ENCODE measurements around the gene WFIKKN2. TPM values are rescaled to one million over a fixed set of nuclear protein-coding genes. Genes with fewer than 3 reads are reported as not detected.

Gene WFIKKN2
- total and polyA plus RNA-seq, 4 donors = 0.01 to 0.31 (median 0.13) TPM

DNA sequence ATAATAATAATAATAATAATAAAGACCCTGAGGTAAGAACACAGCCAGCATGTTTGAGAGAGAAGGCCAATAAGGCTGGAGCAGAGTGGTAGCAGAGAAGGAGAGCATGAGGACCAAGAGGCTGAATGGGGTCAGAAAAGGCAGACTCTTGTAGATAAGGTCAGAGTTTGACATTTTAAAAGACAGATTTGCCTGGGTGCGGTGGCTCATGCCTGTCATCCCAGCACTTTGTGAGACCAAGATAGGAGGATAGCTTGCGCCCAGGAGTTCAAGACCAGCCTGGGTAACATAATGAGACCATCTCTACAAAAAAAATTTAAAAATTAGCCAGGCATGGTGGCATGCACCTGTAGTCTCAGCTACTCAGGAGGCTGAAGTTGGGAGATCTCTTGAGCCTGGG lies 11.0 kb upstream of the WFIKKN2 start:
- H3K9me3 ChIP-seq (ENCODE audit: control insufficient read depth in 4 of 4, insufficient read depth in 3 of 4, low read length in 3 of 4) = no peaks in the 10 kb centered on the region
- TF ChIP-seq, protein P1, sequence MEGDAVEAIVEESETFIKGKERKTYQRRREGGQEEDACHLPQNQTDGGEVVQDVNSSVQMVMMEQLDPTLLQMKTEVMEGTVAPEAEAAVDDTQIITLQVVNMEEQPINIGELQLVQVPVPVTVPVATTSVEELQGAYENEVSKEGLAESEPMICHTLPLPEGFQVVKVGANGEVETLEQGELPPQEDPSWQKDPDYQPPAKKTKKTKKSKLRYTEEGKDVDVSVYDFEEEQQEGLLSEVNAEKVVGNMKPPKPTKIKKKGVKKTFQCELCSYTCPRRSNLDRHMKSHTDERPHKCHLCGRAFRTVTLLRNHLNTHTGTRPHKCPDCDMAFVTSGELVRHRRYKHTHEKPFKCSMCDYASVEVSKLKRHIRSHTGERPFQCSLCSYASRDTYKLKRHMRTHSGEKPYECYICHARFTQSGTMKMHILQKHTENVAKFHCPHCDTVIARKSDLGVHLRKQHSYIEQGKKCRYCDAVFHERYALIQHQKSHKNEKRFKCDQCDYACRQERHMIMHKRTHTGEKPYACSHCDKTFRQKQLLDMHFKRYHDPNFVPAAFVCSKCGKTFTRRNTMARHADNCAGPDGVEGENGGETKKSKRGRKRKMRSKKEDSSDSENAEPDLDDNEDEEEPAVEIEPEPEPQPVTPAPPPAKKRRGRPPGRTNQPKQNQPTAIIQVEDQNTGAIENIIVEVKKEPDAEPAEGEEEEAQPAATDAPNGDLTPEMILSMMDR (IDR thresholded peaks at IDR 0.05; ENCODE audit: control extremely low read depth, extremely low read depth) = no peak
- peaks cover 0 to 4% (median 0%) of the 10 kb centered on the region in 5 donors for H3K4me1 ChIP-seq (ENCODE audit: control insufficient read depth in 5 of 5, insufficient read depth in 5 of 5, low read length in 5 of 5)
- ATAC-seq (ENCODE audit: insufficient read depth, low FRiP score) (no peak), DNase-seq (no peak)
- no peaks in the 10 kb centered on the region for H3K36me3 ChIP-seq (ENCODE audit: control insufficient read depth in 4 of 4, insufficient read depth in 4 of 4, low read length in 4 of 4)
- H3K4me3 ChIP-seq = no peak overlapping the region
- no peak overlapping the region for H3K9ac ChIP-seq (ENCODE audit: insufficient read depth in 1 of 2, low read length in 2 of 2)
- WGBS, 2 donors = 91 to 95% methylated on average over 2 of the region's 2 CpGs
- no peak overlapping the region for H3K27ac ChIP-seq (ENCODE audit: low read depth in 1 of 2, low read length in 1 of 2)
- H3K27me3 ChIP-seq (ENCODE audit: control insufficient read depth in 3 of 3, insufficient read depth in 3 of 3, low read length in 2 of 3) = no peaks in the 10 kb centered on the region

- H3K27me3 ChIP-seq (ENCODE audit: control insufficient read depth in 3 of 3, insufficient read depth in 3 of 3, low read length in 2 of 3) = no peaks in the 10 kb centered on the region
- TF ChIP-seq, protein P1 (IDR thresholded peaks at IDR 0.05; ENCODE audit: control extremely low read depth, extremely low read depth) = no peak
- ATAC-seq (ENCODE audit: insufficient read depth, low FRiP score) (no peak), DNase-seq (no peak)
- H3K36me3 ChIP-seq (ENCODE audit: control insufficient read depth in 4 of 4, insufficient read depth in 4 of 4, low read length in 4 of 4) = no peaks in the 10 kb centered on the region
- no peak overlapping the region for H3K27ac ChIP-seq (ENCODE audit: low read depth in 1 of 2, low read length in 1 of 2)
- H3K9ac ChIP-seq (ENCODE audit: insufficient read depth in 1 of 2, low read length in 2 of 2) = no peak overlapping the region
- peaks cover 0 to 7% (median 1%) of the 10 kb centered on the region in 5 donors for H3K4me1 ChIP-seq (ENCODE audit: control insufficient read depth in 5 of 5, insufficient read depth in 5 of 5, low read length in 5 of 5)
- no peaks in the 10 kb centered on the region for H3K9me3 ChIP-seq (ENCODE audit: control insufficient read depth in 4 of 4, insufficient read depth in 3 of 4, low read length in 3 of 4)
- no peak overlapping the region for H3K4me3 ChIP-seq
These were observed 10.2 kb upstream of the WFIKKN2 start for GRCh38 chr17:50825188-50825587.

DNA sequence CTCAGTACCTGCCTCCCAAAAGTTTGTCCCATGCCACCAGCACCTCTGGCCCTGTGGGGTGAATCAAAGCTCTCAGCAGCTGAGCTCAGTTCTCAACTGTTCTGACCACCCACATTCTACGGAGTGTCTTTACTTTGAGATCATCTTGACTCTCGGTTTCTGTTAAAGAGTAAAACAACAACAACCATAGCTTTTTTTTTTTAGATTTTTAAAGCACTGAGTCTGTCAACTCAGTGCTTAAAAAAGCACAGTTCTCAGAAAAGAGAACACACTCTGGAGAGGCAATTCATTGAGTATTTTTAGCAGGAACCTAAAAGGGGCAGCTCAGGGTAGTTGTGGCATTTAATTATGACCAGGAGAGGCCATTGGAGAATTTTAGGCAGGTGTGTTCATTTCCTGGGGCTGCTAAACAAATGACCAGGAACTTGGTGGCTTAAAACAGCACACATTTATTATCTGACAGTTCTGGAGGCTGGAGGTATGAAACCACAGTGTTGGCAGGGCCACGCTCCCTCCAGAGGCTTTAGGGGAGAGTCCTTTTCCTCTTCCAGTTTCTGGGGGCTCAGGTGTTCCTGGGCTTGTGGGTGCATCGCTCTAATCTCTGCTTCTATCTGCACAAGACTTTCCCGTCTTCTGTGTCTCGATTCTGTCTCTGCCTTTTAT lies 6.7 kb upstream of the WFIKKN2 start:
- WGBS, 2 donors = 53 to 70% methylated on average over 6 of the region's 6 CpGs

More for the DNA sequence above, 6.7 kb upstream of the WFIKKN2 start:
- peaks cover 0 to 28% (median 4%) of the 10 kb centered on the region in 5 donors for H3K4me1 ChIP-seq (ENCODE audit: control insufficient read depth in 5 of 5, insufficient read depth in 5 of 5, low read length in 5 of 5)
- H3K27ac ChIP-seq (ENCODE audit: low read depth in 1 of 2, low read length in 1 of 2) = no peak overlapping the region
- no peaks in the 10 kb centered on the region for H3K27me3 ChIP-seq (ENCODE audit: control insufficient read depth in 3 of 3, insufficient read depth in 3 of 3, low read length in 2 of 3)
- ATAC-seq (ENCODE audit: insufficient read depth, low FRiP score) (no peak), DNase-seq (no peak)
- H3K9me3 ChIP-seq (ENCODE audit: control insufficient read depth in 4 of 4, insufficient read depth in 3 of 4, low read length in 3 of 4) = no peaks in the 10 kb centered on the region
- H3K4me3 ChIP-seq = no peak overlapping the region
- H3K36me3 ChIP-seq (ENCODE audit: control insufficient read depth in 4 of 4, insufficient read depth in 4 of 4, low read length in 4 of 4) = no peaks in the 10 kb centered on the region
- TF ChIP-seq, protein P1 (IDR thresholded peaks at IDR 0.05; ENCODE audit: control extremely low read depth, extremely low read depth) = no peak
- no peak overlapping the region for H3K9ac ChIP-seq (ENCODE audit: insufficient read depth in 1 of 2, low read length in 2 of 2)
